Measurements from ENCODE around the gene CTBP2.

- TF ChIP-seq, protein P1, sequence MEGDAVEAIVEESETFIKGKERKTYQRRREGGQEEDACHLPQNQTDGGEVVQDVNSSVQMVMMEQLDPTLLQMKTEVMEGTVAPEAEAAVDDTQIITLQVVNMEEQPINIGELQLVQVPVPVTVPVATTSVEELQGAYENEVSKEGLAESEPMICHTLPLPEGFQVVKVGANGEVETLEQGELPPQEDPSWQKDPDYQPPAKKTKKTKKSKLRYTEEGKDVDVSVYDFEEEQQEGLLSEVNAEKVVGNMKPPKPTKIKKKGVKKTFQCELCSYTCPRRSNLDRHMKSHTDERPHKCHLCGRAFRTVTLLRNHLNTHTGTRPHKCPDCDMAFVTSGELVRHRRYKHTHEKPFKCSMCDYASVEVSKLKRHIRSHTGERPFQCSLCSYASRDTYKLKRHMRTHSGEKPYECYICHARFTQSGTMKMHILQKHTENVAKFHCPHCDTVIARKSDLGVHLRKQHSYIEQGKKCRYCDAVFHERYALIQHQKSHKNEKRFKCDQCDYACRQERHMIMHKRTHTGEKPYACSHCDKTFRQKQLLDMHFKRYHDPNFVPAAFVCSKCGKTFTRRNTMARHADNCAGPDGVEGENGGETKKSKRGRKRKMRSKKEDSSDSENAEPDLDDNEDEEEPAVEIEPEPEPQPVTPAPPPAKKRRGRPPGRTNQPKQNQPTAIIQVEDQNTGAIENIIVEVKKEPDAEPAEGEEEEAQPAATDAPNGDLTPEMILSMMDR (conservative IDR thresholded peaks at IDR 0.05; ENCODE audit: low read depth, low read length), result no peak
- TF ChIP-seq EZH2 (IDR thresholded peaks at IDR 0.05; ENCODE audit: borderline replicate concordance, low read depth, low read length, poor library complexity, severe bottlenecking), result no peak
Observed at GRCh38 chr10:125107965-125108580, 52.3 kb downstream of the CTBP2 start.
